H9 (cell line): ENCODE data around the gene AKR1D1. TPM values are rescaled to one million over a fixed set of nuclear protein-coding genes. Genes with fewer than 3 reads are reported as not detected.

ENCODE experiments used
- DNase-seq: peaks from one replicate; pipeline ENCODE4 v3.0.0-alpha.2; 2017
- H2AFZ ChIP-seq: one replicate; pipeline ENCODE4 v1.6.1; 2013; ENCODE audit warnings: mild to moderate bottlenecking, low read length, control low read depth, moderate library complexity
- H2AK5ac ChIP-seq: 2 replicates; pipeline ENCODE4 v1.6.1; 2013; ENCODE audit warnings: low read length, control low read depth, mixed read lengths; ENCODE audit not compliant: insufficient read length
- H2BK120ac ChIP-seq: one replicate; pipeline ENCODE4 v1.6.1; 2013; ENCODE audit warnings: low read depth, mild to moderate bottlenecking, low read length, control low read depth, inconsistent platforms; ENCODE audit not compliant: poor library complexity, severe bottlenecking
- H2BK12ac ChIP-seq: 2 replicates; pipeline ENCODE4 v1.6.1; 2013; ENCODE audit warnings: low read length, control low read depth, mixed read lengths, low read depth; ENCODE audit not compliant: insufficient read length
- H2BK15ac ChIP-seq: 2 replicates; pipeline ENCODE4 v1.6.1; 2013; ENCODE audit warnings: low read depth, low read length, control low read depth
- H2BK20ac ChIP-seq: one replicate; pipeline ENCODE4 v1.6.1; 2013; ENCODE audit warnings: low read depth, mild to moderate bottlenecking, low read length, control low read depth, inconsistent platforms; ENCODE audit not compliant: poor library complexity, severe bottlenecking
- H2BK5ac ChIP-seq: 2 replicates; pipeline ENCODE4 v1.6.1; 2013; ENCODE audit warnings: low read length, control low read depth, mixed read lengths; ENCODE audit not compliant: insufficient read length
- H3K14ac ChIP-seq: 2 replicates; pipeline ENCODE4 v1.6.1; 2013; ENCODE audit warnings: low read length, control low read depth; ENCODE audit not compliant: insufficient read depth
- H3K18ac ChIP-seq: 2 replicates; pipeline ENCODE4 v1.6.1; 2013; ENCODE audit warnings: low read depth, mild to moderate bottlenecking, mixed read lengths, low read length, control low read depth; ENCODE audit not compliant: insufficient read length
- H3K23ac ChIP-seq: 2 replicates; pipeline ENCODE4 v1.6.1; 2013; ENCODE audit warnings: low read length, control low read depth, mixed read lengths, low read depth; ENCODE audit not compliant: insufficient read length
- H3K23me2 ChIP-seq: 2 replicates; pipeline ENCODE4 v1.6.1; 2013; ENCODE audit warnings: low read depth, mild to moderate bottlenecking, mixed read lengths, low read length, control low read depth; ENCODE audit not compliant: insufficient read length, poor library complexity, severe bottlenecking
- H3K27ac ChIP-seq: 2 replicates; pipeline ENCODE4 v1.5.1; 2013; ENCODE audit warnings: low read length, control low read depth, mixed read lengths, low read depth; ENCODE audit not compliant: insufficient read length
- H3K27me3 ChIP-seq: 2 replicates; pipeline ENCODE4 v1.6.1; 2013; ENCODE audit warnings: low read length, control low read depth, inconsistent platforms; ENCODE audit not compliant: insufficient read depth
- H3K4ac ChIP-seq: 2 replicates; pipeline ENCODE4 v1.6.1; 2013; ENCODE audit warnings: low read depth, mild to moderate bottlenecking, control low read depth, inconsistent platforms, low read length, moderate library complexity
- H3K4me1 ChIP-seq: 2 replicates; pipeline ENCODE4 v1.6.1; 2013; ENCODE audit warnings: low read length, control low read depth, inconsistent platforms; ENCODE audit not compliant: insufficient read depth
- H3K4me2 ChIP-seq: 2 replicates; pipeline ENCODE4 v1.6.1; 2013; ENCODE audit warnings: low read length, control low read depth, mixed read lengths; ENCODE audit not compliant: insufficient read length, insufficient read depth
- H3K56ac ChIP-seq: 2 replicates; pipeline ENCODE4 v1.6.1; 2013; ENCODE audit warnings: low read depth, mild to moderate bottlenecking, mixed read lengths, low read length, control low read depth; ENCODE audit not compliant: insufficient read length
- H3K79me1 ChIP-seq: 2 replicates; pipeline ENCODE4 v1.6.1; 2013; ENCODE audit warnings: low read depth, mild to moderate bottlenecking, moderate library complexity, low read length, control low read depth, inconsistent platforms; ENCODE audit not compliant: insufficient read depth, poor library complexity, severe bottlenecking
- H3K79me2 ChIP-seq: 2 replicates; pipeline ENCODE4 v1.6.1; 2013; ENCODE audit warnings: low read length, control low read depth, inconsistent platforms; ENCODE audit not compliant: insufficient read depth
- H3K9ac ChIP-seq: 2 replicates; pipeline ENCODE4 v1.6.1; 2013; ENCODE audit warnings: low read length, control low read depth, mixed read lengths; ENCODE audit not compliant: insufficient read length; ENCODE audit errors: extremely low read depth
- H3K9me3 ChIP-seq: one replicate; pipeline ENCODE4 v1.6.1; 2013; ENCODE audit warnings: low read depth, low read length, inconsistent platforms; ENCODE audit not compliant: control insufficient read depth
- H3T11ph ChIP-seq: one replicate; pipeline ENCODE4 v1.6.1; 2013; ENCODE audit warnings: mild to moderate bottlenecking, low read length, control low read depth, inconsistent platforms
- H4K20me1 ChIP-seq: one replicate; pipeline ENCODE4 v1.6.1; 2013; ENCODE audit not compliant: control insufficient read depth, insufficient read length, insufficient read depth
- H4K5ac ChIP-seq: 2 replicates; pipeline ENCODE4 v1.6.1; 2013; ENCODE audit warnings: low read depth, mild to moderate bottlenecking, mixed read lengths, low read length, control low read depth; ENCODE audit not compliant: insufficient read length
- H4K8ac ChIP-seq: replicated peaks from 2 replicates; pipeline ENCODE4 v1.6.1; 2013; ENCODE audit warnings: low read length, control low read depth, mixed read lengths, low read depth; ENCODE audit not compliant: insufficient read length
- H4K91ac ChIP-seq: 2 replicates; pipeline ENCODE4 v1.6.1; 2013; ENCODE audit warnings: low read depth, mild to moderate bottlenecking, moderate library complexity, mixed read lengths, low read length, control low read depth; ENCODE audit not compliant: insufficient read length
- H3K27ac Mint-ChIP-seq, 3 experiments: 2 replicates in 2 of 3; 3 replicates in 1 of 3; pipeline ENCODE4 v1.8.0; 2020 to 2021; ENCODE audit warnings: mixed read lengths in 3 of 3, mild to moderate bottlenecking in 1 of 3, moderate library complexity in 1 of 3
- H3K27me3 Mint-ChIP-seq: 2 replicates; pipeline ENCODE4 v1.8.0; 2021; ENCODE audit warnings: low read depth, mild to moderate bottlenecking, moderate library complexity, mixed read lengths
- H3K36me3 Mint-ChIP-seq, 3 experiments: 2 replicates in 2 of 3; 3 replicates in 1 of 3; pipeline ENCODE4 v1.8.0; 2020 to 2021; ENCODE audit warnings: low read depth in 3 of 3, mixed read lengths in 3 of 3; ENCODE audit not compliant: insufficient read depth in 1 of 3
- H3K4me1 Mint-ChIP-seq, 2 experiments: 2 replicates each; pipeline ENCODE4 v1.8.0; 2020; ENCODE audit warnings: mixed read lengths in 2 of 2
- H3K4me3 Mint-ChIP-seq, 2 experiments: 2 replicates in 1 of 2; 3 replicates in 1 of 2; pipeline ENCODE4 v1.8.0; 2020 to 2021; ENCODE audit warnings: mild to moderate bottlenecking in 2 of 2, mixed read lengths in 2 of 2, moderate library complexity in 1 of 2
- H3K9me3 Mint-ChIP-seq, 2 experiments: 2 replicates in 1 of 2; 3 replicates in 1 of 2; pipeline ENCODE4 v1.8.0; 2020; ENCODE audit warnings: mild to moderate bottlenecking in 2 of 2, mixed read lengths in 2 of 2, moderate library complexity in 1 of 2
- CTCF ChIP-seq: fragments of 200-600 bp; sonication (generic); conservative IDR thresholded peaks from 3 replicates; pipeline ENCODE4 v1.8.0; 2021; ENCODE audit warnings: antibody characterized with exemption, mild to moderate bottlenecking
- WGBS: extraction: QIAGEN DNeasy Blood & Tissue Kit; methylation state at CpG from one replicate; pipeline ENCODE4 v1.1.7; 2013; ENCODE audit warnings: missing lambda C conversion rate, low lambda C conversion rate, mixed read lengths; ENCODE audit not compliant: insufficient read length; ENCODE audit errors: extremely low coverage; 5-methylcytosine and 5-hydroxymethylcytosine counted together
- total RNA-seq: library from RNA; stranded (reverse); gene quantifications from 2 replicates; pipeline ENCODE4 v1.2.1, GENCODE V29; 2021

The AKR1D1 gene
- total RNA-seq, 1 experiment from 2014 or later: 0.31 TPM

GRCh38 chr7:138032770-138033169, 43.5 kb upstream of the AKR1D1 start:
- H4K91ac ChIP-seq: no peak overlapping the region
- no peaks in the 10 kb centered on the region for H3K23me2 ChIP-seq
- H3K4me2 ChIP-seq: no peak overlapping the region
- H3K14ac ChIP-seq: no peak overlapping the region
- no peak for TF ChIP-seq CTCF
- no peak overlapping the region for H3T11ph ChIP-seq
- no peak overlapping the region for H3K9ac ChIP-seq
- H3K56ac ChIP-seq: no peak overlapping the region
- H2BK5ac ChIP-seq: no peak overlapping the region
- H2BK15ac ChIP-seq: no peak overlapping the region
- H3K23ac ChIP-seq: no peak overlapping the region
- H3K27ac ChIP-seq: no peak overlapping the region
- H2AK5ac ChIP-seq: no peak overlapping the region
- no peaks in the 10 kb centered on the region for H4K20me1 ChIP-seq
- H3K27me3 ChIP-seq: no peaks in the 10 kb centered on the region
- Mint-ChIP-seq H3K27ac (no peak overlapping the region; a peak in 1 of 7 replicates), H3K27me3 (no peaks in the 10 kb centered on the region; the same call in 1 of the 2 replicates), H3K4me3 (no peak overlapping the region), H3K4me1 (peaks cover 36% of the 10 kb centered on the region in 2 experiments), H3K36me3 (peaks cover 22 to 30% (median 27%) of the 10 kb centered on the region in 3 experiments), H3K9me3 (peaks cover 29 to 41% of the 10 kb centered on the region in 2 experiments)
- H3K79me2 ChIP-seq: no peaks in the 10 kb centered on the region
- H3K79me1 ChIP-seq: no peaks in the 10 kb centered on the region
- no peak for DNase-seq
- no peak overlapping the region for H4K8ac ChIP-seq
- H3K18ac ChIP-seq: no peak overlapping the region
- H3K4me1 ChIP-seq: no peaks in the 10 kb centered on the region
- H3K4ac ChIP-seq: no peak overlapping the region
- peaks cover 13% of the 10 kb centered on the region for H3K9me3 ChIP-seq
- no peak overlapping the region for H2AFZ ChIP-seq
- no peak overlapping the region for H2BK20ac ChIP-seq
- H2BK120ac ChIP-seq: no peak overlapping the region
- WGBS: no CpG with 5 or more reads among the region's 3 CpGs
- no peak overlapping the region for H4K5ac ChIP-seq
- H2BK12ac ChIP-seq: no peak overlapping the region
